ENCODE data around the gene TMEM247.

Gene TMEM247

DNA sequence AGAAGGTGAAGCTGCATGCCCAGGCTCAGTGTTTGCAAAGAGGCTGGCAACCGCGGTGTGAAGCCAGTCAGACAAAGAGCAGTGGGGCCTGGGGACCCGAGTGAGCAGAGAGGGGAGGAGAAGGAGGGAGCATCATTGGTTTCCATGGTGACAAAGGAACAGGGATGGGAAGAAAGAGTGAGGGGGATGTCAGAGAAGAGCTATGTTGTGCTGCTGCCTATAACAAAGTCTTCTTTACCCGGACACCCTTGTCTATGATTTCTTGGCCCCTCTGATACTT, 14.5 kb downstream of the TMEM247 start:
- DNase-seq (ENCODE audit: low read depth), result no peak
- TF ChIP-seq CTCF (IDR thresholded peaks at IDR 0.05; ENCODE audit: control insufficient read depth, extremely low read depth, insufficient read depth), result no peak

GRCh38 chr2:46494596-46494995, 15.2 kb downstream of the TMEM247 start:
- H3K4me3 ChIP-seq (ENCODE audit: low read depth, low read length), result no peak overlapping the region
- no peak for DNase-seq (ENCODE audit: low read depth)
- TF ChIP-seq CTCF (IDR thresholded peaks at IDR 0.05; ENCODE audit: control insufficient read depth, extremely low read depth, insufficient read depth), result no peak

More for the DNA sequence above, 14.5 kb downstream of the TMEM247 start:
- H3K4me3 ChIP-seq (ENCODE audit: low read depth, low read length), result no peak overlapping the region

GRCh38 chr2:46495231-46496030, 16.1 kb downstream of the TMEM247 start:
- no peak for TF ChIP-seq CTCF (IDR thresholded peaks at IDR 0.05; ENCODE audit: control insufficient read depth, extremely low read depth, insufficient read depth)
- DNase-seq (ENCODE audit: low read depth), result no peak
- no peak overlapping the region for H3K4me3 ChIP-seq (ENCODE audit: low read depth, low read length)

GRCh38 chr2:46497766-46498165, 18.4 kb downstream of the TMEM247 start:
- no peak for DNase-seq (ENCODE audit: low read depth)
- no peak for TF ChIP-seq CTCF (IDR thresholded peaks at IDR 0.05; ENCODE audit: control insufficient read depth, extremely low read depth, insufficient read depth)
- no peak overlapping the region for H3K4me3 ChIP-seq (ENCODE audit: low read depth, low read length)

- no peak for TF ChIP-seq CTCF (IDR thresholded peaks at IDR 0.05; ENCODE audit: control insufficient read depth, extremely low read depth, insufficient read depth)
- no peak for DNase-seq (ENCODE audit: low read depth)
- H3K4me3 ChIP-seq (ENCODE audit: low read depth, low read length), result no peak overlapping the region
These were observed 19.3 kb downstream of the TMEM247 start for GRCh38 chr2:46498681-46499080.

DNA sequence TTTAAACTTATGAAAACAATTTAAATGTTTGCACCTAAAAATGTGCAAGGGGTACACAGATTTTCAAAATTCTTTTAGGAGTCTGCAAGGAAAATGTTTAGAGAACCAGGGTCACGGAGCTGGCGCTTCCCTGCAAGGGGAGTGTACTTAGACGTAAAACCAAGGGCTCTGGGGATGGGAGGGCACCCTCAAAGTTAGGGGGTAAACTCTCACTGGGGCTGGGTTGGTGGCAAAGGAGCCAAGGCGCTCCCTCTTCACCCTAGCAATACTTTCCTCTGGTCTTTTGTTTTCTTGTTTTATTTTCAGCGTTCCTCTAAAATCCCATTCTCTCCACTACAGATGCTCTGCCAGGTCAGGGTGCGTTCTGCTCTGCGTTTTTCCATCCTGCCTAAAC, 20.0 kb downstream of the TMEM247 start:
- DNase-seq (ENCODE audit: low read depth), result no peak
- no peak for TF ChIP-seq CTCF (IDR thresholded peaks at IDR 0.05; ENCODE audit: control insufficient read depth, extremely low read depth, insufficient read depth)
- H3K4me3 ChIP-seq (ENCODE audit: low read depth, low read length), result peak overlapping the region; percentile 55

- no peak for TF ChIP-seq CTCF (IDR thresholded peaks at IDR 0.05; ENCODE audit: control insufficient read depth, extremely low read depth, insufficient read depth)
- DNase-seq (ENCODE audit: low read depth), result no peak
- no peak overlapping the region for H3K4me3 ChIP-seq (ENCODE audit: low read depth, low read length)
These were observed 21.4 kb downstream of the TMEM247 start for GRCh38 chr2:46500801-46501200.

Measured in LNCaP clone FGC (cell line).